Neuronal stem cell (in vitro differentiated cells): Measurements from ENCODE around the gene RAMP3.

Source experiments
- DNase-seq: peaks from one replicate; pipeline ENCODE4 v3.0.0-alpha.2; 2013; ENCODE audit warnings: low spot score
- H2AFZ ChIP-seq: one replicate; pipeline ENCODE4 v1.6.1; 2013; ENCODE audit warnings: mild to moderate bottlenecking, low read length, inconsistent platforms
- H2AK5ac ChIP-seq: 2 replicates; pipeline ENCODE4 v1.6.1; 2013; ENCODE audit warnings: low read depth, mild to moderate bottlenecking, inconsistent platforms, low read length, moderate library complexity, mixed read lengths
- H2BK120ac ChIP-seq: 2 replicates; pipeline ENCODE4 v1.6.1; 2013; ENCODE audit warnings: low read depth, mild to moderate bottlenecking, inconsistent platforms, low read length, moderate library complexity, mixed read lengths
- H2BK12ac ChIP-seq: one replicate; pipeline ENCODE4 v1.6.1; 2013; ENCODE audit warnings: low read length, inconsistent platforms
- H2BK15ac ChIP-seq: 2 replicates; pipeline ENCODE4 v1.6.1; 2013; ENCODE audit warnings: mild to moderate bottlenecking, low read length, inconsistent platforms, mixed read lengths
- H2BK5ac ChIP-seq: one replicate; pipeline ENCODE4 v1.6.1; 2013; ENCODE audit warnings: inconsistent platforms, mild to moderate bottlenecking, low read length, moderate library complexity
- H3K14ac ChIP-seq: one replicate; pipeline ENCODE4 v1.6.1; 2013; ENCODE audit warnings: low read length, inconsistent platforms
- H3K18ac ChIP-seq: 2 replicates; pipeline ENCODE4 v1.6.1; 2013; ENCODE audit warnings: low read length, inconsistent platforms
- H3K23ac ChIP-seq: 2 replicates; pipeline ENCODE4 v1.6.1; 2013; ENCODE audit warnings: low read depth, mild to moderate bottlenecking, mixed read lengths, low read length, inconsistent platforms; ENCODE audit not compliant: poor library complexity
- H3K27ac ChIP-seq: replicated peaks from 3 replicates; pipeline ENCODE4 v1.5.1; 2013; ENCODE audit warnings: low read length, inconsistent platforms
- H3K27me3 ChIP-seq, 3 experiments: 2 replicates each; pipeline ENCODE4 v1.6.1; 2013; ENCODE audit warnings: low read length in 3 of 3, mild to moderate bottlenecking in 2 of 3, inconsistent platforms in 1 of 3, low read depth in 1 of 3, mixed read lengths in 1 of 3, moderate library complexity in 1 of 3; ENCODE audit not compliant: control insufficient read depth in 3 of 3, insufficient read depth in 3 of 3
- H3K36me3 ChIP-seq, 2 donors: replicated peaks in 1 of 2; 2 replicates each; pipeline ENCODE4 v1.6.1; 2013; ENCODE audit warnings: low read length in 2 of 2; ENCODE audit not compliant: control insufficient read depth in 2 of 2, insufficient read depth in 2 of 2
- H3K4ac ChIP-seq: 2 replicates; pipeline ENCODE4 v1.6.1; 2013; ENCODE audit warnings: inconsistent platforms, mild to moderate bottlenecking, low read length, moderate library complexity
- H3K4me1 ChIP-seq, 2 donors: 1 replicate in 1 of 2; 2 replicates in 1 of 2; pipeline ENCODE4 v1.6.1; 2013; ENCODE audit warnings: low read length in 2 of 2, low read depth in 1 of 2; ENCODE audit not compliant: control insufficient read depth in 2 of 2, insufficient read depth in 1 of 2
- H3K4me2 ChIP-seq: one replicate; pipeline ENCODE4 v1.6.1; 2013; ENCODE audit warnings: mild to moderate bottlenecking, low read length, inconsistent platforms; ENCODE audit not compliant: insufficient read depth, poor library complexity, severe bottlenecking
- H3K4me3 ChIP-seq, 2 donors: 2 replicates each; pipeline ENCODE4 v1.5.1; 2013; ENCODE audit warnings: low read length in 2 of 2, mild to moderate bottlenecking in 2 of 2, inconsistent platforms in 1 of 2, moderate library complexity in 1 of 2
- H3K79me1 ChIP-seq: one replicate; pipeline ENCODE4 v1.6.1; 2013; ENCODE audit warnings: low read depth, mild to moderate bottlenecking, inconsistent platforms, low read length, moderate library complexity
- H3K9ac ChIP-seq: one replicate; pipeline ENCODE4 v1.6.1; 2013; ENCODE audit warnings: mild to moderate bottlenecking, low read depth, low read length, inconsistent platforms; ENCODE audit not compliant: poor library complexity
- H3K9me3 ChIP-seq, 2 donors: replicated peaks in 1 of 2; 2 replicates each; pipeline versions ENCODE3 to v1.6.1; 2013; ENCODE audit warnings: low read length in 2 of 2, mild to moderate bottlenecking in 2 of 2, inconsistent platforms in 1 of 2, low read depth in 1 of 2, mixed read lengths in 1 of 2, moderate library complexity in 1 of 2; ENCODE audit not compliant: control insufficient read depth in 2 of 2, insufficient read depth in 1 of 2
- H4K8ac ChIP-seq: one replicate; pipeline ENCODE4 v1.6.1; 2013; ENCODE audit warnings: low read depth, mild to moderate bottlenecking, inconsistent platforms, low read length, moderate library complexity
- H4K91ac ChIP-seq: one replicate; pipeline ENCODE4 v1.6.1; 2013; ENCODE audit warnings: low read length, low read depth, mild to moderate bottlenecking, inconsistent platforms; ENCODE audit not compliant: poor library complexity
- WGBS, 2 donors: extraction: QIAGEN DNeasy Blood & Tissue Kit; methylation state at CpG; one replicate each; pipeline ENCODE4 v1.1.7; 2013; ENCODE audit warnings: missing lambda C conversion rate in 2 of 2, mixed read lengths in 1 of 2; ENCODE audit not compliant: insufficient read length in 2 of 2, insufficient replicate concordance in 1 of 2; ENCODE audit errors: extremely low coverage in 2 of 2; 5-methylcytosine and 5-hydroxymethylcytosine counted together

RAMP3 gene

DNA sequence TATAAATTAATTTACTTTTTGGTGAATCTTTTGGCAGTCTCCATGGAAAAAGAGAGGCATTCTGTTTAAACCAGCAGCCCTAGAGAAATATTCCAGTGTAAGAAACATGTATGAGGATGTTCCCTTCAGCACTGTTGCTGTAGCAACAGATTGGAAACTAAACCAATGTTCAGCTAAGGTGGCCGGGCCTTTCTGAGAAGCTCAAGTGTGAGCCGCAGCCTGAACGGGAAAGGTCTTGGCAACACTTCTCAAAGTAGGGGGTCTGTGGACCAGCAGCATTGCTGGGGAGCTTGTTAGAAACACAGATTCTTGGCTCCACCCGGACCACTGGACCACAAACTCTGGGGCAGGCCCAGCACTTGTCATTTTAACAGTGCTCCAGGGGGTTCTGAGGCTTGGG is 36.2 kb downstream of the RAMP3 start:
- no peak overlapping the region for H2AFZ ChIP-seq
- no peak overlapping the region for H3K4me3 ChIP-seq
- H3K4ac ChIP-seq = no peak overlapping the region
- no peak overlapping the region for H4K91ac ChIP-seq
- H3K4me1 ChIP-seq = peaks cover 0 to 6% of the 10 kb centered on the region in 2 donors
- no peak overlapping the region for H2BK120ac ChIP-seq
- H3K14ac ChIP-seq = no peak overlapping the region
- WGBS, 2 donors = no CpG with 5 or more reads among the region's 4 CpGs
- no peak overlapping the region for H3K27ac ChIP-seq
- H3K9me3 ChIP-seq = peaks cover 0 to 4% of the 10 kb centered on the region in 2 donors
- no peak overlapping the region for H3K18ac ChIP-seq
- DNase-seq = no peak
- H2AK5ac ChIP-seq = no peak overlapping the region
- no peak overlapping the region for H3K4me2 ChIP-seq
- no peaks in the 10 kb centered on the region for H3K79me1 ChIP-seq
- no peak overlapping the region for H3K9ac ChIP-seq
- no peak overlapping the region for H2BK12ac ChIP-seq
- no peaks in the 10 kb centered on the region for H3K36me3 ChIP-seq
- no peak overlapping the region for H2BK5ac ChIP-seq
- no peak overlapping the region for H3K23ac ChIP-seq
- no peak overlapping the region for H2BK15ac ChIP-seq
- no peaks in the 10 kb centered on the region for H3K27me3 ChIP-seq
- H4K8ac ChIP-seq = no peak overlapping the region

DNA sequence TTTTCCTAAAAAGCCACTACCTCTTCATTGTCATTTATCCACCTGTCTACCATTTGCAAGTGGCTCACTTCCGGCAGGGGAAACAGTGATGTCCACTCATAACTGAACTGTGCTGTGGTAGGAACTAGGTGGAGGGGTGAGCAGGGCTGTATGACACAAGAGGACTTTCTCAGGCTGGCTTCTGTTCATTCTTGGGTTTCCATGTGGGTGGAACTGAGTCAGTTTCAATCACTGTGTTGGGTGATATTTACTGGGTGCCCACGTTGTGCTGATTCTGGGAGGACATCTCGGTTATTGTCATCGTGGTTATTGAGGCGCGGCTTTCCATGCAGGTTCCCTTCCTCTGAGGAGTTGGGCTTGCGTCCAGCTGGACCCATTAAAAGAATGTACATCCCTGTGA is 38.8 kb downstream of the RAMP3 start:
- no peak overlapping the region for H3K27ac ChIP-seq
- no peak overlapping the region for H2BK12ac ChIP-seq
- H3K4me3 ChIP-seq = no peak overlapping the region
- H2AFZ ChIP-seq = no peak overlapping the region
- no peak overlapping the region for H3K9ac ChIP-seq
- H3K36me3 ChIP-seq = no peaks in the 10 kb centered on the region
- DNase-seq = no peak
- peaks cover 0 to 4% of the 10 kb centered on the region in 2 donors for H3K9me3 ChIP-seq
- H3K4ac ChIP-seq = no peak overlapping the region
- WGBS, 2 donors = no CpG with 5 or more reads among the region's 7 CpGs
- no peaks in the 10 kb centered on the region for H3K79me1 ChIP-seq
- no peak overlapping the region for H4K91ac ChIP-seq
- H3K4me2 ChIP-seq = no peak overlapping the region
- no peak overlapping the region for H3K23ac ChIP-seq
- H2AK5ac ChIP-seq = no peak overlapping the region
- no peak overlapping the region for H4K8ac ChIP-seq
- no peak overlapping the region for H3K18ac ChIP-seq
- no peak overlapping the region for H2BK15ac ChIP-seq
- no peaks in the 10 kb centered on the region for H3K27me3 ChIP-seq
- H3K4me1 ChIP-seq = no peaks in the 10 kb centered on the region
- no peak overlapping the region for H3K14ac ChIP-seq
- H2BK120ac ChIP-seq = no peak overlapping the region
- H2BK5ac ChIP-seq = no peak overlapping the region

DNA sequence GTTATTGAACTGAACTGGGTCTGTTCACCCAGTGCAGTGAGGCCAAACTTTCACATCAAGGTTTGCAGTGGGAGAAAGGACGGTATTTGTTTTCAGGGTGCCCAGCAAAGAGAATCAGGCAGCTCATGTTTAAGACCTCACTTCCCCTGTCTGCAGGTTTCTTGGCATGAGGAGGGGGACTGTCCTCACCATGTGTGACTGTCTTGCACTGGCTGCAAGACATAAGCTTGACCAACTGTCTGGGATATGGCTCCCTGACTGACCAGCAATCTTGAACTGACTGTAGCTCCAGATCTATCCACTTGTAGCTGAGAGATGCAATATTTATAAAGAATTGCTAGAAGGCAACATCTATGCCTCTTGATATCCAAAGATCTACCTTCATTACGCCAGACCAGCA is 39.9 kb downstream of the RAMP3 start:
- H3K27ac ChIP-seq = no peak overlapping the region
- H3K18ac ChIP-seq = no peak overlapping the region
- no peak overlapping the region for H2AFZ ChIP-seq
- H3K4me1 ChIP-seq = no peaks in the 10 kb centered on the region
- no peak overlapping the region for H2BK5ac ChIP-seq
- H3K9me3 ChIP-seq = peaks cover 0 to 3% of the 10 kb centered on the region in 2 donors
- no peaks in the 10 kb centered on the region for H3K27me3 ChIP-seq
- no peak overlapping the region for H3K4me3 ChIP-seq
- no peak overlapping the region for H3K23ac ChIP-seq
- no peak overlapping the region for H3K4me2 ChIP-seq
- H3K79me1 ChIP-seq = no peaks in the 10 kb centered on the region
- no peak overlapping the region for H2BK120ac ChIP-seq
- H2BK12ac ChIP-seq = no peak overlapping the region
- no peak overlapping the region for H4K8ac ChIP-seq
- no peak overlapping the region for H3K14ac ChIP-seq
- H4K91ac ChIP-seq = no peak overlapping the region
- no peak for DNase-seq
- no peak overlapping the region for H2AK5ac ChIP-seq
- no peaks in the 10 kb centered on the region for H3K36me3 ChIP-seq
- no peak overlapping the region for H2BK15ac ChIP-seq
- no peak overlapping the region for H3K9ac ChIP-seq
- no peak overlapping the region for H3K4ac ChIP-seq
- no CpG with 5 or more reads among the region's 2 CpGs for WGBS, 2 donors

DNA sequence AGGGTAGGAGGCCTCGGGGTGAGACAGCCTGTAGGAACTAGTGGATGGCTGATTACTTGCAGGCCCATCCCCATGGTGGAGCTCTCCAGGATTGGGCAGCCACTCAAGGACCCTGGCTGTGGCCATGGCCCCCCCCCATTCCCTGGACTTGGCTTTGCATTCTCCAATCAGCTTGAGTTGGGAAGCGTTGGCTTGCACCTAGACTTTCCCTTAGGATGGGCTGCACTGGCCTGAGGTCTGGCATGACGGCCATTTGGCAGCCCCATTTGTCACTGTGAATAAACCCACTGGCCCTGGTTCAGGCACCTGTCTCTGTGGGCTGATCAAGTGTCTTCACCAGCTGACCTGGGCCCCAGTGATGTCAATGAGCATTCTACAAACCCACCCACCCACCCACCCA is 41.4 kb downstream of the RAMP3 start:
- H4K91ac ChIP-seq = no peak overlapping the region
- H2BK5ac ChIP-seq = no peak overlapping the region
- H2BK12ac ChIP-seq = no peak overlapping the region
- H3K27me3 ChIP-seq = no peaks in the 10 kb centered on the region
- no peak overlapping the region for H3K4ac ChIP-seq
- peaks cover 0 to under 1% of the 10 kb centered on the region in 2 donors for H3K9me3 ChIP-seq
- no peak overlapping the region for H2BK15ac ChIP-seq
- no peak overlapping the region for H3K9ac ChIP-seq
- no peaks in the 10 kb centered on the region for H3K4me1 ChIP-seq
- H3K4me2 ChIP-seq = no peak overlapping the region
- no peak overlapping the region for H2AK5ac ChIP-seq
- no peak overlapping the region for H2BK120ac ChIP-seq
- no peaks in the 10 kb centered on the region for H3K79me1 ChIP-seq
- no peak overlapping the region for H3K18ac ChIP-seq
- H3K36me3 ChIP-seq = no peaks in the 10 kb centered on the region
- H3K14ac ChIP-seq = no peak overlapping the region
- no peak for DNase-seq
- no peak overlapping the region for H3K23ac ChIP-seq
- no peak overlapping the region for H3K4me3 ChIP-seq
- H2AFZ ChIP-seq = no peak overlapping the region
- H4K8ac ChIP-seq = no peak overlapping the region
- H3K27ac ChIP-seq = no peak overlapping the region
- no CpG with 5 or more reads among the region's 3 CpGs for WGBS, 2 donors
